ENCODE measurements around the gene RASSF8. TPM values are rescaled to one million over a fixed set of nuclear protein-coding genes. Genes with fewer than 3 reads are reported as not detected.
A peak's percentile ranks its signal among the peaks of the same experiment; 100 is the strongest.

RASSF8 gene
- 10 to 100 TPM; 19.9 to 39.4 (median 37.6) TPM for polyA plus RNA-seq (ENCODE audit: insufficient read depth in 1 of 5, insufficient read length in 5 of 5, low replicate concordance in 1 of 5)
- long read RNA-seq, donor 1, full-length matches to known transcripts = 1 of 8 reads
- long read RNA-seq, donor 1, partial matches to known transcripts = 7 of 8 reads
- long read RNA-seq, donor 1, other reads (novel, unspliced or antisense) = 0 of 8 reads
- long read RNA-seq, donor 2, partial matches to known transcripts = 0 of 1 reads
- long read RNA-seq, donor 2, other reads (novel, unspliced or antisense) = 0 of 1 reads
- long read RNA-seq, donor 3, partial matches to known transcripts = 5 of 5 reads
- long read RNA-seq, donor 3, other reads (novel, unspliced or antisense) = 0 of 5 reads
- long read RNA-seq, donor 4, full-length matches to known transcripts = 3 of 3 reads
- long read RNA-seq, donor 4, partial matches to known transcripts = 0 of 3 reads
- long read RNA-seq, donor 4, other reads (novel, unspliced or antisense) = 0 of 3 reads
- long read RNA-seq, donor 5, full-length matches to known transcripts = 4 of 9 reads
- long read RNA-seq, donor 5, partial matches to known transcripts = 5 of 9 reads
- long read RNA-seq, donor 5, other reads (novel, unspliced or antisense) = 0 of 9 reads
- long read RNA-seq, donor 6, full-length matches to known transcripts = 3 of 12 reads
- long read RNA-seq, donor 6, partial matches to known transcripts = 9 of 12 reads
- long read RNA-seq, donor 6, other reads (novel, unspliced or antisense) = 0 of 12 reads
- long read RNA-seq, donor 7, full-length matches to known transcripts = 1 of 1 reads
- long read RNA-seq, donor 7, partial matches to known transcripts = 0 of 1 reads
- long read RNA-seq, donor 7, other reads (novel, unspliced or antisense) = 0 of 1 reads
- long read RNA-seq, donor 8 = 0 reads

DNA sequence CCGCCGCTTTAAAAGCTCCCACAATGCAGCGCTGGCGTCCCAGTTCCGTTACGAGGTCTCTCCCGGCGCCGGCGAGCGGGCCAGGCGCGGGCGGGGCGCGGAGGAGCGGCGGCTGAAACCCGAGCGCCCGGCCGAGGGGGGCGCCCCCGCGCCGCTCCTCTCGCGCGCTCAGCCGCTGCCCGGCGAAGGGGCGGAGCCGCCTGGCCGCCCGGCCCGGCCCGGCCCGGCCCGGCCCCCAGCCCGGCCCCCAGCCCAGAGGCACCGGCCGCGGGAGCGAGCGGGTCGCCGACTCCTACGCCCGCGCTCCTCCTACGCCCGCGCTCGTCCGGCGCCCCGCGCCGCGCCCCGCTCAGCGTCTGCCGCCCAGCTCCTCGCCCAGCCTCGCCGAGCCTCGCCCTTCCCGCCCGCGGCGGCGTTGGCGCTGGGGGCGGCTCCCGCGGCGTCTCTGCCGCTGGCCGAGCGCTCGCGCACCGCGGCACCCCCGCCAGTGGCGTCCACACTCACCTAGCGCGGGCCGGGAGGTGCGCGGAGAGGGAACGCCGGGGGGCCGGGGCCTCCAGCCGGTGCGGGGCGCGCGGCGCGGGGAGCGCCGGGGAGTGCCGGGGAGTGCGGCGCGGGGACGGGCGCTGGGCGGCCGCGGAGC, at the start of gene RASSF8:
RASSF8 (plus strand) TSS at position 255 of the 643 bp plus-strand sequence. CDS start 96,662 bp downstream, outside the sequence.
- peak; percentile 79 to 80 for DNase-seq

GRCh38 chr12:25914551-25914950, 43.9 kb upstream of the RASSF8 start:
- no peak for DNase-seq

DNA sequence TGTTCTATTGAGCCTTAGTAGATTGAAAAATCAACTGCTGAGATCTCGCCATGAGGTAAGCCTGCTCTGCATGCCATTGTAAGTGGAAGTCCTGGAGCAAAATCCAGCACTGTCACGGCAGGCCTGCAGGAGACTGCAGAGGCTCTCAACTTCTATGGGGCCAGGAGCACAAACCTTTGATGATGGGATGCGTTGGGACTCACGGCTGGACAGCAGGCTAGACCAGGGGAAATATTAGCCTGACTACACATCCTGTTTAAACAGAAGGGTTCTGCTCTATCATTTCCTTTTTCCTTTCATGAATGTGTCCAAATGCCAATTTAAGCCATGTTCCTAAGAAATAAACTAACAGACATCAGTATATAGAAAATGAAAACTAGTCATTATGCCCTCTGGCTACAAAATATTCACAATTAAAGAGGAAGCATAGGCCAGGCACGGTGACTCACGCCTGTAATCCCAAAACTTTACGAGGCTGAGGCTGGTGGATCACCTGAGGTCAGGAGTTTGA, 33.9 kb upstream of the RASSF8 start:
- no peak for DNase-seq

DNA sequence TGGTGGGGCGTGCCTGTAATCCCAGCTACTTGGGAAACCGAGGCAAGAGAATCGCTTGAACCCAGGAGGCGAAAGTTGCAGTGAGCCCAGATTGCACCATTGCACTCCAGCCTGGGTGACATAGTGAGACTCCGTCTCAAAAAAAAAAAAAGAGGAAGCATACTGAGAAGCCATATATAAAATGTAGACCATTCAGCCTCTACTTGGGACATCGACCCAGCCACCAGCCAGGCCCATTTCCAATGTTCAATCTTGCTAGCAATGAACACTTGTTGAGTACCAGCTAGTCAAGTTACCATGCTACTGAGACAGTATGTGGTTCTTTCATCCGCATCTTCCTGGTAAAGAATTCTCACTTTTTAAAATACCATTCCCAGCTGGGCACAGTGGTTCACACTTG, 33.4 kb upstream of the RASSF8 start:
- no peak for DNase-seq

GRCh38 chr12:25926536-25926935, 31.9 kb upstream of the RASSF8 start:
- DNase-seq = no peak

DNA sequence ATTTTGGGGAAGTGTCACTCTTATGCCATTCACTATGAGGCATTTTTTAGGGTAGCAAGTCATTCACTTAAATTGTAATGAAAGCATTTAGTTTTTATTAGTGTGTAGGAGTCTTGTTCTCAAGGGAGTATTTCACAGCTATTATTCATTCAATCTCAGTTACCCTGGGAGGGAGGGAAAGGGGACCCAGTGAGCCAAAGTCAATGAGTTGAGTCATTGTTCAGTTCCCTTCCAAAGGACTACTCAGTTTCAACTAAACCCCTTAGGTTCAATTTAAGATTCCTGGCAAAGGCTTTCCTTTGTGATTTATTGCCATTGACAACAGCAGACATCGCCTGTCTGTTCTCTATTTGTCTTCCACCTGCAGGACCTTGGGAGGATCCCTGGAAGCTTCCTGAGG, 29.3 kb upstream of the RASSF8 start:
- DNase-seq = no peak

GRCh38 chr12:25932971-25933370, 25.5 kb upstream of the RASSF8 start:
- DNase-seq = no peak

DNA sequence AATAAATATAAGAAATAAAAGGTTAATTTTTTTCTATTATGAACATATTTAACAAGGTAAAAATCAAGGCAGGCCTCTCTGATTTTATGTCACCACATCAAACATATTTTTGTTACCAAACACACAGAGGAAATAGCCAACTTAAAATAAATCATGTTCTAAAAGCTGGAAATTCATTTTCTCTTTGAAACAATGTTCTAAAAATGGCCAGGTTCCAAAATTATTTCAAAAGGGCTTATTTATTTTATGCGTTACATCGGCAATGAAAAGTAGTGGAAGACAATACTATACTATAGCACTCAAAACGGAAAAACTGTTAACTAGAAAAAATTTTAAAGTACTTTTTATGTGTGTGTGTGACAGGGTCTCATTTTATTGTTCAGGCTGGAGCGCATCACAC, 24.0 kb upstream of the RASSF8 start:
- DNase-seq = no peak

DNA sequence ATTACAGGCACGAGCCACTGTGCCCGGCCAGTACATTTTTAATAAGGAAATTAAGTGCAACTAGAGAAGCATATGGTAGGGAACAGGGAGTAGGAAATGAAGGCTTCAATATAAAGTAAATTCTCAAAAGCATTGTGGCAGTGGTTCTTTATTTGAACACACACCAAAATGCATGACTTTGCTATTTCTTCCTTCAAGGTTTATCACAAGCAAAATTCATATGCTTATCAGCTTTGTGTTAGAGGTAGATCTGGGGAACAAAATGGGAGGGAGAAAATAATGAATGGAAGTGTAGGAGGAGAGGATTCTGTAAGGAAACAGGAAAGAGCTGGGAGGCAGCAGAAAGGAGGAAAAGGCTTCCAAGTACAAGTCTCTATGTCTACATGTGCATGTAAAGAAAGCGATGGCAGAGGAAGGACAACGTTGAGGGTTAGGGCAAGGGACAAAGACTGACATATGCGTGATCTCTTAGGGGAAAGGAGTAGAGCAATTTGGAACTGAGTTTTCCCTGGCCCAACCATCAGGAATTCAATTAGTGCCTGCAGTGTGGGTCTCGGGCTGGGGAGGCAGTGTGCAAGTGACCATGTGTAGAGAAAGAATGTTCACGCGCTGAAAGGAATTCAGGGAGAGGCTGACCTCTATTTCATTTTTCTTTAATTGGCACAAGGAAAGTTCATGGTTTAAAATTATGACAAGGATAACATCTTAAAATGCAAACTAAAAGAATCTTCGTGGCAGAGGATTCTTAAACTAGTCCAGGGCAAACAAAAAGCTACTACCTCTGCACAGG, 22.9 kb upstream of the RASSF8 start:
- DNase-seq = no peak

DNA sequence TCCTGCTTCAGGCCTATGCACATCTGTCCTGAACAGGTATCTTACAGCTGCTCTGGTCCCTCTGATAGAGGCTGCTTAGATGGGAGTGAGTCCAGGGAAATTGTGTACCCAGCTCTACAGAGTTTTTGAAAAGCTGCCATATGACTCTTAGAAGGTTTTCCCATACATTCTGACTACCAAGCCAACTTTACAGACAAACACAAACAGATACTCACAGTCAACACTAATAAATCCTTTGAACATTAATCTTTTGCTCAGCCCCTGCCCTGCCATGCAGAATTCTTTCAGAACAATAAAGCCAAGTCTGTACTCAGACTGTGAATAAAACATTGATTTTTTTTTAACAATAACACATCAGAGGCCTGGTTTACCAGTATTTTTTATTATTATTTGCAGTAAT, 21.4 kb upstream of the RASSF8 start:
- no peak for DNase-seq

DNA sequence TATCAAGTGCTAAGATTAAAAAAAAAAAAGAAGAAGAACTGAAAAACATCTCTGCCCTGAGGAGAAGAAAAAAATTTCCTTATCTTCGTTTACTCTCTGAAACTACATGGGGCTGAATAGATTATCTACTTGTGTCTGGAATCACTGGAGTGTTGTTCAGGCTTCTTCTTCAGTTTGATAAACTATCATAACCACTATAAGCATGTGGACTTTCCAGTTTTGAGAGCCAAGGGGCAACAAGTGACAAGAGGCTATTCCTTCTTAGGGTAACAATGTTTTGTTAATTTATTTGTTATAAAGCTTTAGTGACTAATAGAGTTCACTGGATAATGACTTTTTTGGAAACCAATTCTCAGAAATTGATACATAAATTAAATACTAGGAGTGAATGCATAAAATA, 19.9 kb upstream of the RASSF8 start:
- no peak for DNase-seq

DNA sequence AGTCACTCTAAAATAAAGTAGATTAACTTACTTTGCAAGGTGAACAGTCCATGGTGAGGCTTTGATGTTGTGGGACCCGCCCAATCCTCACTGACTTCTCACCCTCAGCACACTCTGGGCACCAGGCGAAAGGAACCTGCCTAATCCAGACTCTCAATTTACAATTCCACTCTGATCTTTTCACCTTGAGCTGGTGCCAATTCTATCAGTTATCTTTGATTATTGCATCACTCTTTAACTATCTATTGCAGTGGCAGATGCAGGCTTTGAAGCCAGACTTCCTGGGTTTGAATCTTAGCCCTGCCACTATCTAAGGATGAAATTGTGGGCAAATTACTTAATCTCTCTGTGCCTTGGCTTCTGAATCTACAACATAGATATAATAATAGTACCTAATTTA, 18.9 kb upstream of the RASSF8 start:
- DNase-seq = no peak

- no peak for DNase-seq
Measured at GRCh38 chr12:25940886-25941285, 17.6 kb upstream of the RASSF8 start.

DNA sequence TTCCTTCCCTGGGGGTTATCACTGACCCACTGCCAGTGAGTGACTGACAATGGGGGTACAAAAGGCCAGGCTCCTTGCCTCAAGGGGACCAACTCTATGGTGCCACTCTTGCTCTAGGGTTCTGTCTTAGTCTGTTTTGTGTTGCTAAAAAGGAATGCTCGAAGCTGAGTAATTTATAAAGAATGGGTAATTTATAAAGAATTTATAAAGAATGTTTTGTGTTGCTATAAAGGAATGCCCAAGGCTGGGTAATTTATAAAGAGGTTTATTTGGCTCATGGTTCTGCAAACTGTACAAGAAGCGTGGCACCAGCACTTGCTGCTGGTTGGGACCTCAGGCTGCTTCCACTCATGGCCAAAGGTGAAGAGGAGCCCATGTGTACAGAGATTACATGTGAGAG, 15.8 kb upstream of the RASSF8 start:
- no peak for DNase-seq

GRCh38 chr12:25943940-25944339, 14.5 kb upstream of the RASSF8 start:
- no peak for DNase-seq

GRCh38 chr12:25949343-25949742, 9.1 kb upstream of the RASSF8 start:
- DNase-seq = no peak

DNA sequence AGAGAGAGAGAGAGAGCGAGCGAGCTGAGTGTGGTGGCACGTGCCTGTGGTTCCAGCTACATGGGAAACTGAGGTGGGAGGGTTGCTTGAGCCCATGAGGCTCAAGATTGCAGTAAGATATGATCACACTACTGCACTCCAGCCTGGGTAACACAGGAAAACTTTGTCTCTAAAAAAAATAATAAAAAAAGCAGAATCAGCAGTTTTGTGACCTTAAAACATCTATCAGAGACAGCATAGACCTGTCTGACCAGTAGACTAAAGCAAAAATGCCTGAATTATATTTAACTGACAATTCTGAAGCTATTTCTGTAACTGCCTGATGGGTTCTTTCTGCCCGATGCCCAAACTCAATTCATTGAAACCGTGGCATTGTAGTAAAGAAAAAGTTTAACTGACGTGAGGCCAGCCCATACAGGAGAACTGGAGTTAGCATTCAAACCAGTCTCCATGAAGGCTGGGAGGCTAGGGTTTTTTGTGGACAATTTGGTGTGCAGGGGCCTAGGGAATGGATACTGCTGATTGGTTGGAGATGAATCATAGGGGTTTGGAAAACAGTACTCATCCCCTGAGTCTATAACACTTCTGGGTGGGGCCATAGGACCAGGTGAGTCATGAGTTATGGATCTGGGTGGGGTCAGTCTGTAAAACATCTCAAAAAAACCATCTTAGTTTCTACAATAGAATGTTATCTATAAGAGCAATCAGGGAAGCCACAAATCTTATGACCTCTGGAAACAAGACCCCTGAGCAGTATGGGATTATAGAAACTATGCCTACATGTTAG, 8.0 kb upstream of the RASSF8 start:
- no peak for DNase-seq

DNA sequence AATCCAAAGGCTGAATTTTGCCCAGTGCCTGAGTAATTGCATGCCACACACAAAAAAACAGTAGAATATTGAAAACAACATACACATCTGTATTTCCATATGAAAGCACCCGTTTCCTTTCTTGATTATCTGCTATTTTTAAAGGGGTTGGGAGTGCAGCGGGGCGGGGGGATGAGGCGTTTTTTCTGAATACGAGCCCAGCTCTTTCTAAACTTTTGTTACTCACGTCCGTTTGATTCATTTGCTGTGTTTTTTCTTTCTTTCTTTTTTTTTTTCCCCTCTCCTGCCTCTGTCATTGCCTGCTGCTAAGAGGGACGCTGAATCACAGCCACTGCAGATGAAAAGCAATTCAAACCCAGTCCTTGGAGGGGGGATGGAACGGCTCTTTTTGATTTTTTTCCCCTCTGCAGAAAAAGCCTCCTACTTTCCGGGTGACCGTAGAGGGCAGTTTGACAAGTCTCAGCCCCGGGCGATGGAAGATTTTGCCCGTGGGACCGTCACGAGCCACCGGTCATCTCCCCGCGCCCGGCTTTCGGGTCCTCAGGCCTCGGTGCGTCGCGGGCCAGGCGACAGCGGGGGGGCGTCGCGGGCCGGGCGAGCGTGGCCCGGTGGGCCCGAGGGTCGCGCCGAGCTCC, 572 bp upstream of the RASSF8 start:
- peak; percentile 50 to 69 for DNase-seq

DNA sequence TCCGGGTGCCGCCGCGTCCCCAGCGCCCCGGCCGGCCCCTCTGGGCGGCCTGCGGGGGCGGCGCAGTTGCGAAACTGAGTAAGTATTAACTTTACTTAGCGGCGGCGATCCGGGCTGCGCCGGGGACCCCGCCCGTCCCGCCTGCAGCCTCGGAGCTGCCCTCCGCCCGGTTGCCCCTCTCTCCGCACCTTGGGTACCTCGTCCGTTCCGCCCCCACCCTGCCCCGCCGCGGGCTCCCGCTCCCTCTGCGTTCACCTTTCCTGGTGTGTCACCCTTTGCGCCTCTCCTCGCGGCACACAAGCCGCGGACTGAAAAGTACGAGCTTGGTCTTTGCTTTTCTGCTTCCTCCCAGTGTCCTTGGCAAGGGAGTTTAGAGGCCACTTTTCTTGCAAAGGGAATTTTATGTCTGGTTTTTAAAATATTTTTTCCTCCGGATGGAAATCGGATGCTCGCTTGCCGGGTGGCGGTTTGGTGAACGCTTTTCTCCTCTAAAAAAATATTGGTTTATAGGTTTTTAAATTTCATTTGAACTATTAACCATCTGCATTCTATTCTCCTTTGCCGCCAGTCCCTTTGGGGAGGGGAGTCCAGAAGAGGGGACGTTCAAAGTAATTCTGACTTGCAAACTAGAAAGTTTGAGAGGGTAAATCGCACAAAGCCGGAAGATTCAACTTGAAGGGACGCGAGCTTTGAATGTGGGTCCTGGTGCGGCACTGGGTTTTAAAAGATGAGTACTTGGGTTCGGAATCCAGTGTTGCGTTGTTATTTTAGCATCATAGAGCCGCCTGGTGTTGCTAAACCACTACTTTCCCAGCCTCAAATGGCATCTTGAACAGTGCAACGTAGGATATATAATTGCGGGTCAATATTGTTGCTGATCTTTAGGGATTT, 834 bp downstream of the RASSF8 start:
- peak; percentile 54 to 61 for DNase-seq
